Stimulated activated CD8-positive, alpha-beta memory T cell treated with anti-CD3 and anti-CD28 coated beads, Interleukin-15, amount 100 ng/mL, for 48 hours (primary cell): ENCODE data around the gene SLC38A1.
"Not testable (repeated sequence)": the region's sequence is repeated elsewhere in the genome, so short reads cannot be mapped to it uniquely, and the experiment has no call there.

ENCODE experiments used
- DNase-seq, 2 donors: peaks; one replicate each; pipeline ENCODE4 v3.0.0-alpha.2; 2020; ENCODE audit warnings: low read depth in 2 of 2

SLC38A1 gene

GRCh38 chr12:46208370-46208769 is 60.5 kb downstream of the SLC38A1 start:
- no peak for DNase-seq

GRCh38 chr12:46207644-46208043 is 61.2 kb downstream of the SLC38A1 start:
- DNase-seq = no peak

GRCh38 chr12:46206471-46206870 is 62.4 kb downstream of the SLC38A1 start:
- DNase-seq = no peak

- DNase-seq = no peak
These were observed 63.5 kb downstream of the SLC38A1 start for GRCh38 chr12:46205294-46205693.

GRCh38 chr12:46201284-46201789 is 67.5 kb downstream of the SLC38A1 start:
- DNase-seq = no peak

- DNase-seq = no peak
These were observed 68.3 kb downstream of the SLC38A1 start for GRCh38 chr12:46200551-46200950.

GRCh38 chr12:46198913-46199312 is 69.9 kb downstream of the SLC38A1 start:
- no peak for DNase-seq

- no peak for DNase-seq
These were observed 71.0 kb downstream of the SLC38A1 start for GRCh38 chr12:46197883-46198282.

GRCh38 chr12:46190533-46190932 is 78.3 kb downstream of the SLC38A1 start:
- not testable (repeated sequence) for DNase-seq

GRCh38 chr12:46188170-46188569 is 80.7 kb downstream of the SLC38A1 start:
- DNase-seq = no peak

GRCh38 chr12:46187023-46187422 is 81.8 kb downstream of the SLC38A1 start:
- DNase-seq = no peak

- no peak for DNase-seq
These were observed 82.8 kb downstream of the SLC38A1 start for GRCh38 chr12:46186088-46186487.

GRCh38 chr12:46185686-46186085 is 83.2 kb downstream of the SLC38A1 start:
- no peak for DNase-seq

- no peak for DNase-seq
These were observed 83.8 kb downstream of the SLC38A1 start for GRCh38 chr12:46184798-46185595.

GRCh38 chr12:46183112-46183511 is 85.7 kb downstream of the SLC38A1 start:
- no peak for DNase-seq

GRCh38 chr12:46181465-46181864 is 87.4 kb downstream of the SLC38A1 start:
- no peak for DNase-seq

- no peak for DNase-seq
These were observed 89.0 kb downstream of the SLC38A1 start for GRCh38 chr12:46179693-46180452.

GRCh38 chr12:46177837-46178608 is 90.8 kb downstream of the SLC38A1 start:
- DNase-seq = no peak

- no peak for DNase-seq
These were observed 91.8 kb downstream of the SLC38A1 start for GRCh38 chr12:46177025-46177424.

GRCh38 chr12:46174919-46175318 is 93.9 kb downstream of the SLC38A1 start:
- no peak for DNase-seq

- no peak for DNase-seq
These were observed 94.7 kb downstream of the SLC38A1 start for GRCh38 chr12:46174061-46174662.

- no peak for DNase-seq
These were observed 100.4 kb downstream of the SLC38A1 start for GRCh38 chr12:46168426-46168825.
